Loucy (cell line): ENCODE results near the gene GPBP1.

Experiments used
- H2AFZ ChIP-seq: fragments of 200-600 bp; sonication (generic); 2 replicates; pipeline ENCODE4 v1.6.0; 2016; ENCODE audit warnings: antibody characterized with exemption, mild to moderate bottlenecking, low read length, moderate library complexity
- H3F3A ChIP-seq: fragments of 200-600 bp; 2 replicates; pipeline ENCODE4 v1.6.0; 2016; ENCODE audit warnings: antibody characterized with exemption, low read depth, mild to moderate bottlenecking
- H3K27me3 ChIP-seq: fragments of 200-600 bp; sonication (generic); 2 replicates; pipeline ENCODE4 v1.6.1; 2014; ENCODE audit warnings: low read length, mild to moderate bottlenecking; ENCODE audit not compliant: insufficient read depth, poor library complexity, severe bottlenecking
- H3K36me3 ChIP-seq: fragments of 200-600 bp; sonication (generic); 2 replicates; pipeline ENCODE4 v1.6.1; 2016; ENCODE audit warnings: low read length; ENCODE audit not compliant: insufficient read depth
- H3K4me1 ChIP-seq: fragments of 200-600 bp; sonication (generic); 2 replicates; pipeline ENCODE4 v1.5.1; 2014; ENCODE audit warnings: low read length, mild to moderate bottlenecking; ENCODE audit not compliant: insufficient read depth, poor library complexity, severe bottlenecking
- H3K4me2 ChIP-seq: fragments of 200-600 bp; sonication (generic); 2 replicates; pipeline ENCODE4 v1.6.0; 2014; ENCODE audit warnings: antibody characterized with exemption, low read length, low read depth, mild to moderate bottlenecking; ENCODE audit not compliant: poor library complexity, severe bottlenecking
- H3K4me3 ChIP-seq: fragments of 200-600 bp; sonication (generic); 2 replicates; pipeline ENCODE4 v1.5.1; 2014; ENCODE audit warnings: low read length, mild to moderate bottlenecking, mixed read lengths; ENCODE audit not compliant: poor library complexity, severe bottlenecking
- H3K79me2 ChIP-seq: fragments of 200-600 bp; sonication (generic); 2 replicates; pipeline ENCODE4 v1.6.1; 2014; ENCODE audit warnings: low read length; ENCODE audit not compliant: insufficient read depth
- H3K9ac ChIP-seq: fragments of 200-600 bp; sonication (generic); 2 replicates; pipeline ENCODE4 v1.6.0; 2014; ENCODE audit warnings: mild to moderate bottlenecking, low read depth, low read length, moderate library complexity; ENCODE audit not compliant: poor library complexity, severe bottlenecking
- H3K9me2 ChIP-seq: fragments of 200-600 bp; sonication (generic); replicated peaks from 2 replicates; pipeline ENCODE4 v1.6.1; 2016; ENCODE audit warnings: low read depth, low read length, mixed read lengths
- H3K9me3 ChIP-seq: fragments of 200-600 bp; sonication (generic); 2 replicates; pipeline ENCODE4 v1.6.1; 2014; ENCODE audit warnings: mild to moderate bottlenecking, antibody characterized with exemption, low read length, low read depth; ENCODE audit not compliant: insufficient read depth
- H4K20me1 ChIP-seq: fragments of 200-600 bp; sonication (generic); 2 replicates; pipeline ENCODE4 v1.6.0; 2014; ENCODE audit warnings: antibody characterized with exemption, low read length, mild to moderate bottlenecking; ENCODE audit not compliant: insufficient read depth, poor library complexity, severe bottlenecking
- EZH2phosphoT487 ChIP-seq: fragments of 200-600 bp; IDR thresholded peaks from 2 replicates; pipeline ENCODE4 v1.6.1; 2018; ENCODE audit warnings: antibody characterized with exemption, mild to moderate bottlenecking, moderate library complexity, borderline replicate concordance
- TF ChIP-seq, protein P1 (sequence below): fragments of 200-600 bp; sonication (generic); conservative IDR thresholded peaks from 2 replicates; pipeline ENCODE4 v1.5.1; 2014; ENCODE audit warnings: mild to moderate bottlenecking, antibody characterized with exemption, low read length

Gene GPBP1

DNA sequence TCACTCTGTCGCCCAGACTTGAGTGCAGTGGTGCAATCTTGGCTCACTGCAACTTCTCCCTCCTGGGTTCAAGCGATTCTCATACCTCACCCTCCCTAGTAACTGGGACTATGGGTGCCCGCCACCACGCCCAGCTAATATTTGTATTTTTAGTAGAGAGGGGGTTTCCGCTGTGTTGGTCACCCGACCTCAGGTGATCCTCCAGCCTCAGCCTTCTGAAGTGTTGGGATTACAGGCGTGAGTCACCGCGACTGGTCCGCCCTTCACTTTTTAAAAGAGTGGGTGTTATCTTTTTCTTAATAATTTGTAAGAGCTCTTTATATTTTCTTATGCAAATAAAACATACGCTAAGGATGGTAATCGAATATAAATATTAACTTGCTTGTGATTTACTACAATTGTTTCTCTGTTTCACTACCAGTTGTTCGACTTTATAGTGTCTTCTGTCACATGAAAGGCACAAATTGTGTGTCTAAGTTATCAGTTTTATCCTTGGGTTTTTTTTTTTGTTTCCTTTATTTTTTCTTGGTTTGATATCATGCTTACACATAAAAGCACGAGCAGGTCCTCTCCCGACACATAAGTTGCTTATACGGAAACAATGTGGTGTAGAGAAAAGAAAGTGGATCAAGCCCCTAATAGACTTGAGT lies 1.9 kb upstream of the GPBP1 start:
- Histone ChIP-seq H3F3A (no peaks in the 10 kb centered on the region), H3K36me3 (no peaks in the 10 kb centered on the region), H3K9me3 (no peaks in the 10 kb centered on the region), H3K9me2 (no peaks in the 10 kb centered on the region), H3K4me1 (peaks cover 27% of the 10 kb centered on the region), H3K9ac (peak overlapping the region; percentile 67), H2AFZ (peak overlapping the region; percentile 88), H3K4me3 (peak overlapping the region; percentile 96), H3K79me2 (peaks cover 35% of the 10 kb centered on the region), H3K27me3 (no peaks in the 10 kb centered on the region), H4K20me1 (peaks cover 30% of the 10 kb centered on the region), H3K4me2 (peak overlapping the region; percentile 88)
- no peak for TF ChIP-seq EZH2phosphoT487
- TF ChIP-seq, protein P1, sequence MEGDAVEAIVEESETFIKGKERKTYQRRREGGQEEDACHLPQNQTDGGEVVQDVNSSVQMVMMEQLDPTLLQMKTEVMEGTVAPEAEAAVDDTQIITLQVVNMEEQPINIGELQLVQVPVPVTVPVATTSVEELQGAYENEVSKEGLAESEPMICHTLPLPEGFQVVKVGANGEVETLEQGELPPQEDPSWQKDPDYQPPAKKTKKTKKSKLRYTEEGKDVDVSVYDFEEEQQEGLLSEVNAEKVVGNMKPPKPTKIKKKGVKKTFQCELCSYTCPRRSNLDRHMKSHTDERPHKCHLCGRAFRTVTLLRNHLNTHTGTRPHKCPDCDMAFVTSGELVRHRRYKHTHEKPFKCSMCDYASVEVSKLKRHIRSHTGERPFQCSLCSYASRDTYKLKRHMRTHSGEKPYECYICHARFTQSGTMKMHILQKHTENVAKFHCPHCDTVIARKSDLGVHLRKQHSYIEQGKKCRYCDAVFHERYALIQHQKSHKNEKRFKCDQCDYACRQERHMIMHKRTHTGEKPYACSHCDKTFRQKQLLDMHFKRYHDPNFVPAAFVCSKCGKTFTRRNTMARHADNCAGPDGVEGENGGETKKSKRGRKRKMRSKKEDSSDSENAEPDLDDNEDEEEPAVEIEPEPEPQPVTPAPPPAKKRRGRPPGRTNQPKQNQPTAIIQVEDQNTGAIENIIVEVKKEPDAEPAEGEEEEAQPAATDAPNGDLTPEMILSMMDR = no peak

DNA sequence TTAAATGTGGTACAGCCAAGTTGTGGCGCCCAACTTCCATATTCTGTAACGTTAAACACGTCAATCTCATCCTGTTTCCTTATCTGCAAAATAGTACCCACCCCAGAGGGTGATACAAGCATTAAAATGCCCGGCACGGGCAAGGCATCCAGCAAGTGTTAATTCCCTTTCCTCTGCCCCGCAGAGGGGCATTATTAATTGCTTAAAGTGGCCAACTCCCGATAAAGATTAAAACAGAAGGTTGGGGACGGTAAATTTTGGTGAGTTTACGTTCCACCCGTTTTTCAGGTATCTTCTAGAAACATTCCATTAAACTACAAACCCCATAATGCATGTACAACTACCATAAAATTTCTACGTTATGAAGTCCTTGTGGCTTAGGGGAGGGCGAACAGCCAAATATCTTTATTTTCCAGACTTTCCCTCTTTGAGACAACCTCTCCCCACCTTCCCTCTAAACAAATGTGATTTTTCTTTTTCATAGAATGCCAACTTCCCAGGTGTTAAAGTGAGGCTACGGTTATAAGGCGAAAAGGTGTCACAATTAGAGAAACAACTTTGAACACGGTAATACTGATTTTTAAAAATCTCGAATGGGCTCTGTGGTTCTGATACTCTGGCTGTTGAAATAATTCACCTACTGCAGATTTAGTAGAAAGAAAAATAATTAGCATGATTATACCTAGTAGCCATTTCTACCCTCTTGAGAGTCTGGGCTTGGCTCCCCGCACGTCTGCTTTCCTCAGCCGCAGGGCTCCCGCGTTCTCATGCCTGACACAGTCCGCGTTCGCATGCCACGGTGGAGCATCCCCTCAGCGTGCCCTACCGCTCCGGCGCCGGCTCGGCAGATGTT lies 1.2 kb upstream of the GPBP1 start:
- H3K4me3 ChIP-seq = peak overlapping the region; percentile 96
- H4K20me1 ChIP-seq = peaks cover 37% of the 10 kb centered on the region
- H3K27me3 ChIP-seq = no peaks in the 10 kb centered on the region
- H3K9me2 ChIP-seq = no peaks in the 10 kb centered on the region
- H3K4me1 ChIP-seq = peaks cover 27% of the 10 kb centered on the region
- H3K79me2 ChIP-seq = peaks cover 42% of the 10 kb centered on the region
- no peak for TF ChIP-seq EZH2phosphoT487
- TF ChIP-seq, protein P1 = no peak
- peak overlapping the region; percentile 88 for H3K4me2 ChIP-seq
- no peaks in the 10 kb centered on the region for H3K9me3 ChIP-seq
- H3K9ac ChIP-seq = peak overlapping the region; percentile 67
- no peaks in the 10 kb centered on the region for H3K36me3 ChIP-seq
- peak overlapping the region; percentile 88 for H2AFZ ChIP-seq
- no peaks in the 10 kb centered on the region for H3F3A ChIP-seq

DNA sequence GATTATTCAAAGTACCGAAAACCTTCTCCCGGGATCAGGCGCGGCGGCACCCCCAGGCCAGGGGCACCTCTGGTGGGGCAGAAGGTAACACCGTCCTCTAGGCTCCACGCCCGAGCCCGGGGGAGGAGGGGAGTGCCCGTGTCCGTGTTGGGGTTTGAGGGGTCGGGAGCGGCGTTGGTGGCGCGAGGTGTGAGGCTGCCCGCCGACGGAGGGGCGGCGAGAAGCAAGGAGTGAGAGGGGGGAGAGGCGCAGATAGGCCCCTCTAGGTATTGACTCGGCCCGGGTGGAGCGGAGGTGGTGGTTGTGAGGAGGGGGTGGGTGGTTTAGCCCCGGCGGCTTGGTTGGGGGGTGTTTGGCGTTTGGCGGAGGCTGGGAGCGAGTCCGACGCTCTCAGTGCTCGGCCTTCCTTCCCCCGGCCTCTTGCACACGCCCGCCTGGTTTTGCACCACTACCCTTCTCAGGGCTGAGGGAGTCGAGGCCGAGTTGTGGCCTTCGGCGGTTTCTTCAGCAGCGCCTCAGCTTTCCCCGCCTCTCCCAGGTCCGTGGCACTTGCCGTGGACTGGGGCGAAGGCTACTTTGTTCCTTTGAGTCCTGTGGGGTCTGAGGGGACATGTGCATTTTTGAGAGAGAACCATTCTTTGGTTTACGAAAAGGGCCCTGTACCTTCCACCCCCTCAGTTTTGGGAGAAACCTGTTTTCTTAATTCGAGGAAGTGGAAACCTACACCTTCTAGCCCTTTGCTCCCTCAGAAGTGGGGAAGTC lies 450 bp downstream of the GPBP1 start:
- Histone ChIP-seq H3K9ac (peak overlapping the region; percentile 99), H3K9me2 (no peaks in the 10 kb centered on the region), H3K79me2 (peaks cover 58% of the 10 kb centered on the region), H3K36me3 (no peaks in the 10 kb centered on the region), H3K4me1 (peaks cover 31% of the 10 kb centered on the region), H3K4me3 (peak overlapping the region; percentile 96), H3K4me2 (peak overlapping the region; percentile 92), H3K27me3 (no peaks in the 10 kb centered on the region), H4K20me1 (peaks cover 53% of the 10 kb centered on the region), H2AFZ (peak overlapping the region; percentile 95), H3K9me3 (no peaks in the 10 kb centered on the region), H3F3A (no peaks in the 10 kb centered on the region)
- TF ChIP-seq, protein P1 = no peak
- no peak for TF ChIP-seq EZH2phosphoT487
